GM12872 (cell line): ENCODE results near the gene EFR3B.

Source experiments
- CTCF ChIP-seq: IDR thresholded peaks from 3 replicates; pipeline ENCODE4 v1.5.1; 2011; ENCODE audit warnings: low read depth, mild to moderate bottlenecking, low read length, moderate library complexity; ENCODE audit not compliant: insufficient read depth

Gene EFR3B

GRCh38 chr2:25129901-25130520 lies 88.1 kb downstream of the EFR3B start:
- no peak for TF ChIP-seq CTCF

DNA sequence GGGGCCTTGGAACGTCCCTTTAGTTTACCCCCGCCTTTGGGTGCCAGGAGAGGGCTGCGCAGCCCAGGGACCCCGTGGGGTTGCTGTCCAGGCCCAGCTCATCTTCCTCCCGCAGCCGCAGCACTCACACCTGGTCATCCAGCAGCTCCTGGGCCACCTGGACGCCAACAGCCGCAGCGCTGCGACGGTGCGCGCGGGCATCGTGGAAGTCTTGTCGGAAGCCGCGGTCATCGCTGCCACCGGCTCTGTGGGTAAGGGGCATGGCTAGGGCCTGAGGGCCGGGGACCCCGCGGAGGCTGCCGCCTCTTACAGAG lies 89.3 kb downstream of the EFR3B start:
- no peak for TF ChIP-seq CTCF

DNA sequence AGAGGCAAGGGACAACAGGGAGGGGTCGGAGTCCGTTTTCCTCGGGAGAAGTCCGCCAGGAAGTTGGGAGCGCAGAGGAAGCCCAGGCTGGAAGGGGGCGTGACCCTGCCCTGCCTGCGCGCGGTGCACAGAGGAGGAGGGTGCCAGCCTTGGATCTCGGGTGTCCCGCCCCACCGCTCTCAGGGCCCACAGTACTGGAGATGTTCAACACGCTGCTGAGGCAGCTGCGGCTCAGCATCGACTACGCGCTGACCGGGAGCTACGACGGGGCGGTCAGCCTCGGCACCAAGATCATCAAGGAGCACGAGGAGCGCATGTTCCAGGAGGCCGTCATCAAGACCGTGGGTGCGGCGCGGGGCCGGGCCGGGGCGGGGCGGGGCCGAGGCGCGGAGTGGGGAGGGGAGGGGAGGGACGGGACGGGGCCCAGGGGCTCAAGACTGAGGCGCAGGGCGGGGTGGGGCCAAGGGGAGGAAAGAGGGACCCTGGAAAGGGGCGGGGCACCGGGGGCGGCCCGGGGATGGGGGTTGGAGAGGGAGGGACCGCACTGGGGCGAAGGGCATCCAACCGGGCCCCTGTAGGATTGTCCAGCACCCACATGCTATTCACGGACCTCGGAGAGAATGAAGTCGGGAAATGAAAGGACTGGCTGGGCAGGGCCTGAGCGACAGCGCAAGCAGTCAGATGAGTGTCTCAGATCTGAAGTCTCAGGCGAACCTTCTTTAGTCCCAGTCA lies 89.9 kb downstream of the EFR3B start:
- no peak for TF ChIP-seq CTCF

DNA sequence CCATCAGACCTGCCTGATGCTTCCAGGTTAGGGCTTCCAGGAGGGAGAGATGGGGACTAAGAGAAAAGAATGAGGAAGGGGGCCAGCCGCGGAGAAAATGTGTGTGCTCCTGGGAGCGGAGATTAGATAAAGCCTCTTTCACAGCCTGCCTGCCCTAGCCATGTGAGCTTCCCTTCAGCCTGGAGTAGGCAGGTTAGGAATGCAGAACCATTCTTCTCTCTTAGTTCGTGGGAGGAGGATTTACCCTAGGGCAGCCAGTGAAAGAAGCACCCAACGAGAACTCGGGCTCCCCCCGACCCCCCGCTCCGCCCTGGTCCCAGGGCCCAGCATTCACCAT lies 90.4 kb downstream of the EFR3B start:
- no peak for TF ChIP-seq CTCF

GRCh38 chr2:25132693-25133092 lies 90.8 kb downstream of the EFR3B start:
- TF ChIP-seq CTCF, result no peak

- no peak for TF ChIP-seq CTCF
These were observed 99.2 kb downstream of the EFR3B start for GRCh38 chr2:25141120-25141519.

- TF ChIP-seq CTCF, result no peak
These were observed 103.9 kb downstream of the EFR3B start for GRCh38 chr2:25145803-25146202.
